ENCODE data around the gene EDN2. TPM values are rescaled to one million over a fixed set of nuclear protein-coding genes. Genes with fewer than 3 reads are reported as not detected.

Gene EDN2
- total RNA-seq, 1 experiment from 2014 or later = 0.24 TPM

GRCh38 chr1:41498804-41499203 lies 14.3 kb upstream of the EDN2 start:
- H2BK15ac ChIP-seq (ENCODE audit: low read depth, low read length) = no peak overlapping the region
- no peak overlapping the region for H3K4me3 Mint-ChIP-seq
- H3K9ac ChIP-seq (ENCODE audit: extremely low read depth, insufficient read length, low read length) = no peak overlapping the region

More at GRCh38 chr1:41498804-41499203, 14.3 kb upstream of the EDN2 start:
- Histone ChIP-seq H3K4me2 (ENCODE audit: insufficient read depth, insufficient read length, low read length) (no peak overlapping the region), H4K8ac (replicated peaks; ENCODE audit: insufficient read length, low read depth, low read length) (no peak overlapping the region), H3K79me2 (ENCODE audit: insufficient read depth, low read length) (no peaks in the 10 kb centered on the region), H3K27me3 (ENCODE audit: insufficient read depth, low read length) (no peaks in the 10 kb centered on the region; the same call in 1 of the 2 replicates), H3K56ac (ENCODE audit: insufficient read length, low read depth, low read length) (no peak overlapping the region), H3K23ac (ENCODE audit: insufficient read length, low read depth, low read length) (no peak overlapping the region), H2BK120ac (ENCODE audit: low read depth, low read length, poor library complexity, severe bottlenecking) (no peak overlapping the region), H2BK5ac (ENCODE audit: insufficient read length, low read length) (no peak overlapping the region), H2BK20ac (ENCODE audit: low read depth, low read length, poor library complexity, severe bottlenecking) (no peak overlapping the region), H3K4ac (ENCODE audit: low read depth, low read length) (no peak overlapping the region), H3K9me3 (ENCODE audit: control insufficient read depth, low read depth, low read length) (no peaks in the 10 kb centered on the region), H2AK5ac (ENCODE audit: insufficient read length, low read length) (no peak overlapping the region), H3K23me2 (ENCODE audit: insufficient read length, low read depth, low read length, poor library complexity, severe bottlenecking) (no peaks in the 10 kb centered on the region), H2AFZ (ENCODE audit: low read length) (no peak overlapping the region), H3K18ac (ENCODE audit: insufficient read length, low read depth, low read length) (no peak overlapping the region), H3K14ac (ENCODE audit: insufficient read depth, low read length) (no peak overlapping the region), H3T11ph (ENCODE audit: low read length) (no peak overlapping the region), H4K5ac (ENCODE audit: insufficient read length, low read depth, low read length) (no peak overlapping the region), H4K91ac (ENCODE audit: insufficient read length, low read depth, low read length) (no peak overlapping the region), H3K27ac (ENCODE audit: insufficient read length, low read depth, low read length) (no peak overlapping the region), H2BK12ac (ENCODE audit: insufficient read length, low read depth, low read length) (no peak overlapping the region), H3K79me1 (ENCODE audit: insufficient read depth, low read depth, low read length, poor library complexity, severe bottlenecking) (no peaks in the 10 kb centered on the region), H3K4me1 (ENCODE audit: insufficient read depth, low read length) (no peaks in the 10 kb centered on the region), H4K20me1 (ENCODE audit: control insufficient read depth, insufficient read depth, insufficient read length) (no peaks in the 10 kb centered on the region)
- Mint-ChIP-seq H3K4me1 (peaks cover 29 to 31% of the 10 kb centered on the region in 2 experiments), H3K9me3 (no peaks in the 10 kb centered on the region), H3K36me3 (ENCODE audit: insufficient read depth in 1 of 3, low read depth in 3 of 3) (no peaks in the 10 kb centered on the region), H3K27me3 (ENCODE audit: low read depth) (peaks cover 15% of the 10 kb centered on the region), H3K27ac (no peak overlapping the region; a peak in 1 of 7 replicates)
- no CpG with 5 or more reads among the region's 12 CpGs for WGBS (ENCODE audit: extremely low coverage, insufficient read length, low lambda C conversion rate)
- no peak for TF ChIP-seq CTCF (conservative IDR thresholded peaks at IDR 0.05)
- no peak for DNase-seq

Data from H9 (cell line).